Astrocyte (in vitro differentiated cells and primary cell): ENCODE measurements around the gene SUGCT.

Experiments
- CTCF ChIP-seq: IDR thresholded peaks from 2 replicates; pipeline ENCODE4 v1.5.1; 2011; ENCODE audit warnings: low read depth, mild to moderate bottlenecking, inconsistent platforms, low read length, moderate library complexity; ENCODE audit not compliant: insufficient read depth
- EZH2 ChIP-seq: IDR thresholded peaks from 2 replicates; pipeline ENCODE4 v1.6.1; 2012; ENCODE audit warnings: mild to moderate bottlenecking, low read length, inconsistent platforms; ENCODE audit not compliant: insufficient read depth

DNA sequence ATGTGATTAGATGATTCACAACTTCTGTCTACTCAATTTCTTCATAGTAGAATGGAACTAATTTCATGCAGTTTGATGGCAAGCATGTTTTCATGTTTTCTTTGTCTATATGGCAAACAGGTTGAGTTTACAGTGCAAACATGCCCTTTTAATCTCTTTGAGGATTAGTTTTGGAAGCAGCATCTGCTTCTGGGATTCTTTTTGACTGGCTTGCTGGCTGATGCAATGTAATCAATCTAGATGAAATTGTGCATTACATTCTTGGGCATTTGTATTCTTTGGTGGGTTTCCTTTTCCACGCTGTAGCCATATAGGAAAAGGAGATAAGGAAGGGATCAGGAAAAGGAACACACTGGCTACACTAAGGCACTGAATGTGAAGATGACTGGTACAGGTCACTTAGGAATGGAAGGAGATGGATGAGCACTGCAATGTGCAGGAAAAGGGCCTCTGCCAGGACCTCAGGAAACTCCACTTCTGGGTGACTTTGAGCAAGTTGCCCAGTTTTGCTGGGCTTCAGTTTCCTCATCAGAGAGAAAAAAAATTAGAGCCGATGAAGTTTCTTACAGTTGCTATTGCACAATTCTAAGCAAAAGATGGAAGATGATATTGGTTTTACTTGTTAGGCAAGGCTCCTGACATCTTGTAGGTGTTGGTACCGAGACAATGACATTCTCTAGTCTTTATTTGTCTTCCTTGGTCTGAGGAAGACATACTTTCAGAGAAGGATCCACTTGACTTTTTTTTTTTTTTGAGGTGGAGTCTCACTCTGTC lies 269.1 kb downstream of the SUGCT start:
- TF ChIP-seq CTCF = no peak
- TF ChIP-seq EZH2 = no peak
